Stimulated activated CD8-positive, alpha-beta memory T cell treated with anti-CD3 and anti-CD28 coated beads, Interleukin-4, amount 100 ng/mL, for 24 hours (primary cell): ENCODE data around the gene CD200R1.
A peak's percentile ranks its signal among the peaks of the same experiment; 100 is the strongest.
"Not testable (repeated sequence)": the region's sequence is repeated elsewhere in the genome, so short reads cannot be mapped to it uniquely, and the experiment has no call there.

Source experiments
- DNase-seq: peaks from one replicate; pipeline ENCODE4 v3.0.0-alpha.2; 2020; ENCODE audit warnings: low read depth

Gene CD200R1

GRCh38 chr3:112973325-112974177, 1.4 kb downstream of the CD200R1 start:
- peak; percentile 34 for DNase-seq

GRCh38 chr3:112972158-112972557, 2.7 kb downstream of the CD200R1 start:
- DNase-seq, result no peak

GRCh38 chr3:112967828-112968227, 7.1 kb downstream of the CD200R1 start:
- DNase-seq, result no peak

GRCh38 chr3:112967425-112967824, 7.5 kb downstream of the CD200R1 start:
- DNase-seq, result no peak

- DNase-seq, result no peak
Observed at GRCh38 chr3:112966633-112967032, 8.3 kb downstream of the CD200R1 start.

- no peak for DNase-seq
Observed at GRCh38 chr3:112965656-112966055, 9.2 kb downstream of the CD200R1 start.

GRCh38 chr3:112963683-112964082, 11.2 kb downstream of the CD200R1 start:
- no peak for DNase-seq

- no peak for DNase-seq
Observed at GRCh38 chr3:112958811-112959560, 15.9 kb downstream of the CD200R1 start.

- DNase-seq, result no peak
Observed at GRCh38 chr3:112956351-112956750, 18.6 kb downstream of the CD200R1 start.

- no peak for DNase-seq
Observed at GRCh38 chr3:112948346-112948838, 26.5 kb downstream of the CD200R1 start.

- no peak for DNase-seq
Observed at GRCh38 chr3:112931736-112932521, 43.0 kb downstream of the CD200R1 start.

- no peak for DNase-seq
Observed at GRCh38 chr3:112930771-112931170, 44.1 kb downstream of the CD200R1 start.

GRCh38 chr3:112925969-112926368, 48.9 kb downstream of the CD200R1 start:
- DNase-seq, result no peak

GRCh38 chr3:112925560-112925959, 49.3 kb downstream of the CD200R1 start:
- no peak for DNase-seq

GRCh38 chr3:112919541-112919940, 55.4 kb downstream of the CD200R1 start:
- not testable (repeated sequence) for DNase-seq

- DNase-seq, result no peak
Observed at GRCh38 chr3:112908252-112908651, 66.7 kb downstream of the CD200R1 start.

- DNase-seq, result no peak
Observed at GRCh38 chr3:112904786-112905185, 70.1 kb downstream of the CD200R1 start.

- DNase-seq, result no peak
Observed at GRCh38 chr3:112900113-112900512, 74.8 kb downstream of the CD200R1 start.

GRCh38 chr3:112897791-112898190, 77.1 kb downstream of the CD200R1 start:
- no peak for DNase-seq

- DNase-seq, result no peak
Observed at GRCh38 chr3:112894258-112894657, 80.6 kb downstream of the CD200R1 start.

- no peak for DNase-seq
Observed at GRCh38 chr3:112889357-112889756, 85.5 kb downstream of the CD200R1 start.

GRCh38 chr3:112888381-112889085, 86.4 kb downstream of the CD200R1 start:
- DNase-seq, result no peak
